K562 (cell line): ENCODE measurements around the gene INKA2.

Experiments used
- HDGF ChIP-seq: fragments of 450-650 bp; IDR thresholded peaks from 2 replicates; pipeline ENCODE4 v1.6.1; 2016
- PHTF2 ChIP-seq: fragments of 250-450 bp; sonication (Bioruptor Pico); IDR thresholded peaks from 2 replicates; pipeline ENCODE4 v1.5.0; 2021; ENCODE audit warnings: mild to moderate bottlenecking
- RAD21 ChIP-seq, 2 experiments: fragments of 250-450 bp in 1 of 2; fragments of 450-650 bp in 1 of 2; sonication (Bioruptor Pico) in 1 of 2; formaldehyde crosslinking in 1 of 2; IDR thresholded peaks in 1 of 2; conservative IDR thresholded peaks in 1 of 2; 2 replicates each; pipeline versions ENCODE4 v1.4.0 to v1.8.0; 2020 to 2022; ENCODE audit warnings: mild to moderate bottlenecking in 2 of 2, moderate library complexity in 1 of 2
- REST ChIP-seq, 2 experiments: fragments of 450-650 bp; formaldehyde crosslinking in 1 of 2; IDR thresholded peaks; 2 replicates each; pipeline versions ENCODE4 v1.4.0 to v1.6.1; 2014 to 2020; ENCODE audit warnings: mild to moderate bottlenecking in 2 of 2, borderline replicate concordance in 1 of 2, low read depth in 1 of 2
- ZBTB11 ChIP-seq, 3 experiments: fragments of 200-800 bp in 1 of 3; fragments of 250-450 bp in 1 of 3; fragments of 450-650 bp in 1 of 3; sonication (Bioruptor Pico) in 1 of 3; sonication (Bioruptor generic) in 1 of 3; formaldehyde crosslinking in 1 of 3; IDR thresholded peaks; 2 replicates each; pipeline versions ENCODE4 v1.6.1 to v1.8.0; 2016 to 2022; ENCODE audit warnings: mild to moderate bottlenecking in 2 of 3, missing genetic modification characterization in 2 of 3, missing compliant biosample characterization in 1 of 3, moderate library complexity in 1 of 3
- ZBTB40 ChIP-seq, 2 experiments: fragments of 450-650 bp in 1 of 2; sonication (generic) in 1 of 2; formaldehyde crosslinking in 1 of 2; IDR thresholded peaks; 2 replicates each; pipeline versions ENCODE4 v1.7.1 to v1.9.0; 2016 to 2022; ENCODE audit warnings: inconsistent platforms in 1 of 2, mild to moderate bottlenecking in 1 of 2, missing genetic modification reagents in 1 of 2

- TF ChIP-seq ZBTB11 (CRISPR knock-in tag; IDR thresholded peaks at IDR 0.05), result no peak
- TF ChIP-seq RAD21 (CRISPR knock-in tag; conservative IDR thresholded peaks at IDR 0.05 in 1 of 2, IDR thresholded peaks at IDR 0.05 in 1 of 2), result peak in 1 of 2 experiments; percentile 30; a peak in 2 of 4 replicates
- TF ChIP-seq PHTF2 (CRISPR knock-in tag), result no peak
- no peak for TF ChIP-seq ZBTB40 (IDR thresholded peaks at IDR 0.05)
- TF ChIP-seq ZBTB40 (CRISPR knock-in tag; IDR thresholded peaks at IDR 0.05), result no peak
- TF ChIP-seq HDGF, result no peak
- TF ChIP-seq REST (IDR thresholded peaks at IDR 0.05; ENCODE audit: borderline replicate concordance), result no peak
- no peak for TF ChIP-seq REST (CRISPR knock-in tag; IDR thresholded peaks at IDR 0.05; ENCODE audit: low read depth)
Observed at GRCh38 chr1:111720977-111721786, 18.0 kb downstream of the INKA2 start.
